Fibroblast of pulmonary artery (primary cell): Measurements from ENCODE around the gene CACNA1E.
"Not testable (repeated sequence)": the region's sequence is repeated elsewhere in the genome, so short reads cannot be mapped to it uniquely, and the experiment has no call there.

ENCODE experiments used
- DNase-seq: peaks from one replicate; pipeline ENCODE4 v3.0.0-alpha.2; 2010; ENCODE audit warnings: low read depth
- H3K4me3 ChIP-seq: replicated peaks from 2 replicates; pipeline ENCODE4 v1.5.1; 2011; ENCODE audit warnings: low read depth, mild to moderate bottlenecking, control low read depth, low read length, moderate library complexity
- TF ChIP-seq, protein P1 (sequence below): IDR thresholded peaks from 2 replicates; pipeline ENCODE4 v1.5.1; 2011; ENCODE audit warnings: mild to moderate bottlenecking, control low read depth, low read length, inconsistent platforms; ENCODE audit errors: missing control alignments

The CACNA1E gene

DNA sequence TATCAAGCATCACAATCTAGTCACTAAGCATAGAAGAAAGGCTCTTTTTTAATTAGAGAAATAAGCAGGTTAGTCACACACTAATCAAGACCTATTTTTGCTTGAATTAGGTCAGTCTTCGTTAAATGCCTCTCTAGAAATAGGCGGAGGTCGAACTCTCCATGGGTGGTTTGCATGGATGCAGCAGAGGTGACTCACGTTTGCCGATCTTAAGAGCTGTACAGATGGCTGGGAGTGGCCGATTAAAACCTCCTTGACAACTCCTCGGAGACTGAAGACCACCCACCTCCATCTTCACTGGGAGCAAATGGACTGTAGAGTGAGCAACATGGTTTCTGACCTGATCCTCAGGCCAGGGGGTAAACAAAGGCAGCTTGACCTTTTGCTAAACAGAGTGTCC is 328.9 kb downstream of the CACNA1E start:
- no peak overlapping the region for H3K4me3 ChIP-seq
- TF ChIP-seq, protein P1, sequence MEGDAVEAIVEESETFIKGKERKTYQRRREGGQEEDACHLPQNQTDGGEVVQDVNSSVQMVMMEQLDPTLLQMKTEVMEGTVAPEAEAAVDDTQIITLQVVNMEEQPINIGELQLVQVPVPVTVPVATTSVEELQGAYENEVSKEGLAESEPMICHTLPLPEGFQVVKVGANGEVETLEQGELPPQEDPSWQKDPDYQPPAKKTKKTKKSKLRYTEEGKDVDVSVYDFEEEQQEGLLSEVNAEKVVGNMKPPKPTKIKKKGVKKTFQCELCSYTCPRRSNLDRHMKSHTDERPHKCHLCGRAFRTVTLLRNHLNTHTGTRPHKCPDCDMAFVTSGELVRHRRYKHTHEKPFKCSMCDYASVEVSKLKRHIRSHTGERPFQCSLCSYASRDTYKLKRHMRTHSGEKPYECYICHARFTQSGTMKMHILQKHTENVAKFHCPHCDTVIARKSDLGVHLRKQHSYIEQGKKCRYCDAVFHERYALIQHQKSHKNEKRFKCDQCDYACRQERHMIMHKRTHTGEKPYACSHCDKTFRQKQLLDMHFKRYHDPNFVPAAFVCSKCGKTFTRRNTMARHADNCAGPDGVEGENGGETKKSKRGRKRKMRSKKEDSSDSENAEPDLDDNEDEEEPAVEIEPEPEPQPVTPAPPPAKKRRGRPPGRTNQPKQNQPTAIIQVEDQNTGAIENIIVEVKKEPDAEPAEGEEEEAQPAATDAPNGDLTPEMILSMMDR, result no peak
- DNase-seq, result no peak

DNA sequence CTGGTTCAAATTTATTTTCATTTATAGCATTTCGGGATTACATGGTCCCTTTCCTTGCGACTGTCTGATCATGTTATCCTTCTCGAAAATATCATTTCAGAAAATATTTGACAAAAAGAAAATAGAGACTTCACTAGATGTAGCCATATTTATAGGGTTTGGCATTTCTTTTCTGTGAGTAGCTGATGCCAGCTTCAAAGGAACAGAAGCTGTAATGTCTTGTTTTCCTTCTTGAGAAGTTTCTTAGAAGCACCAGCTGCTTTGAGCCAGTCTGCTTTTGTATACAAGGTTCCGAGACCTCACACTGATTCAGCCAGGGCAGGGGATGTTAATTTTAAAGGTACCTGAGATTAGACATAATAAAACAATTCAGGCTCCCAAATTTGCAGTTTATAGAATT is 329.9 kb downstream of the CACNA1E start:
- no peak overlapping the region for H3K4me3 ChIP-seq
- TF ChIP-seq, protein P1, result no peak
- DNase-seq, result no peak

DNA sequence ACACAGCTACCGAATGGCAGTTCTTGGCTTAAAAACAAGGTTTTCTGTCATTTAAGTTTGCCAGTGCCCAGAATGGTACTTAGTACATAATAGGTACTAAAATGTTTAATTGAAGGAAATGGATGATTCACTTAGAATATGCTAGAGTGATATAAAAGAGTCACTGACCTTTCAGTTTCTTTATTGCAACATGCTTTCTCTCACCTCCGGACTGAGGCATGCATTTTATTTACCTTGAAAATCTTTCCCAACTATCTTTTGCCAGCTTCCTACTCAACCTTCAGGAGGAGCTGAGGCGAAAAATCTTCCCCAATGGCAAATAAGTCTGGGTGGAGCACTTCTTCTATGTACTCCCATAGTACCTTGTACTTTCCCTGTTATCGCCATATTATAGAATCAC is 333.3 kb downstream of the CACNA1E start:
- no peak for DNase-seq
- H3K4me3 ChIP-seq, result no peak overlapping the region

DNA sequence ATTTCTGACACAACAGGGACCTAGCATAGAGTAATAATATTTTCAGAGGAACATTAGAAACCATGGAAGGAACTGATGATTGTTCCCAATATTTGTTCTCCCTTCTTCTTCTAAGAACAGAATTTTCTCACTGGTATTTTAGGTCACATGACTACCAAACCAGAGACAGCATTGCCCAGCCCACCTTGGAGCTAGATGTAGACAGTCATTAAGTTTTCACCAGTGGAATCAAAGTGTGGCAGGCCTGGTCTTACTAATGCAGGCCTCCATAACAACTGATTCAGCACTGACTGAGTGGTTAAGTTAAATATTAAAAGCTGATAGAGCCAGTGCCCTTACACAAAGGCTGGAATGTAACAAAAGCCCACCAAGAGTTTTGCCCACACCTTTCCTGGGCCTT is 333.8 kb downstream of the CACNA1E start:
- no peak for DNase-seq
- TF ChIP-seq, protein P1, result no peak

More for the DNA sequence above, 333.3 kb downstream of the CACNA1E start:
- TF ChIP-seq, protein P1, result no peak

DNA sequence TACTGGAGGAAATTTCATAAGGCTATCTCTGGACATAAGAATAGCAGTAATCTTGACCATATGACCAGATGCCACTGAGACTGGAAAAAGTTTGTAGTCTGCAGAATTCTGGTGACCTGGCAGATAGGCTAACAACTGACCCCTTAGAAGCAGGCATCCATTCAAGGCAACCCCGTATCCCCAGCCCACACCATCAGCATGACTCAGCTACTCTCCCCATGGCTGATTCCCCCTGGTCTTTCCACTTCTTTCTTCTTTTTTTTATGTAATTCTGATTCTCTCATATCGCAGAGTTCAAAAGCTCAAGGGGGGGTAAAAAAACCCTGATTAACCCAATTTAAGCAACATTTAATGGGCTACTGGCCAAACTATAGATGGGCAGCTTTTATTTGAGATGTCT is 335.1 kb downstream of the CACNA1E start:
- TF ChIP-seq, protein P1, result no peak
- no peak overlapping the region for H3K4me3 ChIP-seq
- no peak for DNase-seq

More for the DNA sequence above, 333.8 kb downstream of the CACNA1E start:
- no peak overlapping the region for H3K4me3 ChIP-seq

DNA sequence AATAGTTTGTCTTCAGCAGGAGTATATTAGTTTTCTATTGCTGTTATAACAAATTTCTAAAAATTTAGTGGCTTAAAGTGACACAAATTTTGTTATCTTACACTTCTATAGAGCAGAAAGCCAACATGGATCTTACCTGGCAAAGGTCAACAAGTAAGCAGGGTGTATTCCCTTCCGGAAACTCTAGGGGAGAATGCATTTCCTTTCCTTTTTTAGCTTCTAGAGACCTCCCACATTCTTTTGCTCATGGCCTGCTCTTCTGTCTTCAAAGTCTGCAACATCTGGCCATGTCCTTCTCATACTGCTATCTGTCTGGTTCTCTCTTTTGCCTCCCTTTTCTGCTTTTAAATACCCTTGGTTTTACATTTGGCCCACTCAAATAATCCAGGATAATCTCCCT is 335.6 kb downstream of the CACNA1E start:
- TF ChIP-seq, protein P1, result no peak
- DNase-seq, result no peak
- H3K4me3 ChIP-seq, result no peak overlapping the region

DNA sequence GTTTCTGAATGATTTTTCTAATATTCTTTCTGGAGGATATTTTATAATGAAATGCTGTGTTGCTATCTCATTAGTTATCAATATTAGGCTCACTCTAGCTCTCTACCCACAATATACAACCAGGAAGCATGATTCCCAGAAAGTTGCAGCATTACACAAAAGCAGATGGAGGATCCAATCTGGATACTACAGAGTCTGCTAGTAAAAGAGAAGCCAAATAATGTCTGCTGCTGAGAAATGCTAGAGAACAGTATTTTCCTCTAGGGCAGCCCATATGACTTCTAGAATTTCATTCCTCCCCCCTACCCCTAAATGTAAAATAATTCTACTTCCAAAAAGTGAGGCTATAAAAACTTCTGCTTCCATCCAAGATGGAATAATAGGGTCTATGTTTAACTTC is 338.4 kb downstream of the CACNA1E start:
- DNase-seq, result no peak
- TF ChIP-seq, protein P1, result no peak
- H3K4me3 ChIP-seq, result no peak overlapping the region

DNA sequence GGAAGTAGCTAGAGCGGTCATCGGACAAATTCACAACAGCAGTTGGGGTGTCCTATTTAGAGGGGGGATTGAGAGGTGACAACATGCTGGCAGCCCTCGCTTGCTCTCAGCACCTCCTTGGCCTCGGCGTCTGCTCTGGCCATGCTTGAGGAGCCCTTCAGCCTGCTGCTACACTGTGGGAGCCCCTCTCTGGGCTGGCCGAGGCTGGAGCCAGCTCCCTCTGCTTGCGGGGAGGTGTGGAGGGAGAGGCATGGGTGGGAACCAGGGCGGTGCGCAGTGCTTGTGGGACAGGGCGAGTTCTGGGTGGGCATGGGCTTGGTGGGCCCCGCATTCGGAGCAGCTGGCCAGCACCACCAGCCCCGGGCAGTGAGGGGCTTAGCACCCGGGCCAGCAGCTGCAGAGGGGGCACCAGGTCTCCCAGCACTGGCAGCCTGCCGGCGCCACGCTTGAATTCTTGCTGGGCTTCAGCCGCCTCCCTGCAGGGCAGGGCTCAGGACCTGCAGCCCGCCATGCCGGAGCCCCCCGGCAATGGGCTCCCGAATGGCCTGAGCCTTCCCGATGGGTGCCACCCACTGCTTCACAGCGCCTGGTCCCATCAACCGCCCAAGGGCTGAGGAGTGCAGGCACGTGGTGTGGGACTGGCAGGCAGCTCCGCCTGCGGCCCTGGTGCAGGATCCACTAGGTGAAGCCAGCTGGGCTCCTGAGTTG is 349.0 kb downstream of the CACNA1E start:
- not testable (repeated sequence) for DNase-seq, H3K4me3 ChIP-seq
